Measurements from ENCODE around the gene SH2D4B. TPM values are rescaled to one million over a fixed set of nuclear protein-coding genes. Genes with fewer than 3 reads are reported as not detected.

SH2D4B gene
- total RNA-seq, 4 donors from 2014 or later = not detected

GRCh38 chr10:80553436-80553835, 15.7 kb downstream of the SH2D4B start:
- no peak for ATAC-seq
- TF ChIP-seq POLR2AphosphoS5 (IDR thresholded peaks at IDR 0.05) (no peak), CTCF (IDR thresholded peaks at IDR 0.05) (no peak), EP300 (IDR thresholded peaks at IDR 0.05) (no peak), POLR2A (IDR thresholded peaks at IDR 0.05) (no peak)
- whole genome bisulfite sequencing, 2 donors (ENCODE audit: low coverage in 1 of 2) = 93 to 100% methylated on average over 1 to 3 of the region's 5 CpGs
- Histone ChIP-seq H3K9me3 (no peaks in the 10 kb centered on the region), H3K27ac (no peak overlapping the region), H3K36me3 (no peaks in the 10 kb centered on the region), H3K4me1 (no peaks in the 10 kb centered on the region), H3K27me3 (peaks cover 11% of the 10 kb centered on the region), H3K4me3 (no peak overlapping the region)

GRCh38 chr10:80554050-80554449, 16.3 kb downstream of the SH2D4B start:
- no peaks in the 10 kb centered on the region for H3K4me1 ChIP-seq
- no peaks in the 10 kb centered on the region for H3K9me3 ChIP-seq
- H3K27me3 ChIP-seq = peaks cover 11% of the 10 kb centered on the region
- WGBS, 2 donors (ENCODE audit: low coverage in 1 of 2) = 74 to 84% methylated on average over 2 to 5 of the region's 5 CpGs
- H3K27ac ChIP-seq = no peak overlapping the region
- no peak for ATAC-seq
- no peaks in the 10 kb centered on the region for H3K36me3 ChIP-seq
- no peak for TF ChIP-seq CTCF (IDR thresholded peaks at IDR 0.05)
- TF ChIP-seq POLR2A (IDR thresholded peaks at IDR 0.05) = no peak
- no peak for TF ChIP-seq POLR2AphosphoS5 (IDR thresholded peaks at IDR 0.05)
- TF ChIP-seq EP300 (IDR thresholded peaks at IDR 0.05) = no peak
- H3K4me3 ChIP-seq = no peak overlapping the region

- H3K9me3 ChIP-seq = no peaks in the 10 kb centered on the region
- peaks cover 11% of the 10 kb centered on the region for H3K27me3 ChIP-seq
- ATAC-seq = no peak
- no peaks in the 10 kb centered on the region for H3K36me3 ChIP-seq
- WGBS, 2 donors (ENCODE audit: low coverage in 1 of 2) = 63% methylated on average over 5 of the region's 5 CpGs; no CpG with 5 or more reads in 1 of the 2 donors
- no peak overlapping the region for H3K27ac ChIP-seq
- TF ChIP-seq POLR2AphosphoS5 (IDR thresholded peaks at IDR 0.05) (no peak), CTCF (IDR thresholded peaks at IDR 0.05) (no peak), POLR2A (IDR thresholded peaks at IDR 0.05) (no peak), EP300 (IDR thresholded peaks at IDR 0.05) (no peak)
- no peaks in the 10 kb centered on the region for H3K4me1 ChIP-seq
- H3K4me3 ChIP-seq = no peak overlapping the region
These were observed 17.7 kb downstream of the SH2D4B start for GRCh38 chr10:80555415-80555814.

GRCh38 chr10:80561950-80562349, 24.2 kb downstream of the SH2D4B start:
- H3K27ac ChIP-seq = no peak overlapping the region
- TF ChIP-seq CTCF (IDR thresholded peaks at IDR 0.05) = no peak
- TF ChIP-seq EP300 (IDR thresholded peaks at IDR 0.05) = no peak
- no peak for TF ChIP-seq POLR2A (IDR thresholded peaks at IDR 0.05)
- TF ChIP-seq POLR2AphosphoS5 (IDR thresholded peaks at IDR 0.05) = no peak
- H3K4me1 ChIP-seq = no peaks in the 10 kb centered on the region
- no peaks in the 10 kb centered on the region for H3K9me3 ChIP-seq
- ATAC-seq = no peak
- no peak overlapping the region for H3K4me3 ChIP-seq
- no peaks in the 10 kb centered on the region for H3K36me3 ChIP-seq
- H3K27me3 ChIP-seq = peaks cover 3% of the 10 kb centered on the region

- peaks cover 8% of the 10 kb centered on the region for H3K27me3 ChIP-seq
- ATAC-seq = no peak
- no peaks in the 10 kb centered on the region for H3K36me3 ChIP-seq
- H3K9me3 ChIP-seq = no peaks in the 10 kb centered on the region
- H3K27ac ChIP-seq = no peak overlapping the region
- 100% methylated on average over 1 of the region's 2 CpGs; no CpG with 5 or more reads in 1 of the 2 donors for WGBS, 2 donors (ENCODE audit: low coverage in 1 of 2)
- no peak for TF ChIP-seq EP300 (IDR thresholded peaks at IDR 0.05)
- TF ChIP-seq CTCF (IDR thresholded peaks at IDR 0.05) = no peak
- no peaks in the 10 kb centered on the region for H3K4me1 ChIP-seq
- no peak overlapping the region for H3K4me3 ChIP-seq
These were observed 29.6 kb downstream of the SH2D4B start for GRCh38 chr10:80567292-80567691.
